SKM-1 treated with dmso at 0.1 percent for 144 hours (cell line): ENCODE measurements around the gene BCAR3.
"Not testable (repeated sequence)": the region's sequence is repeated elsewhere in the genome, so short reads cannot be mapped to it uniquely, and the experiment has no call there.

Experiments
- DNase-seq: peaks from one replicate; lab custom pipeline; 2025; ENCODE audit not compliant: unreplicated experiment; lab: John Stamatoyannopoulos, UW

The BCAR3 gene

DNA sequence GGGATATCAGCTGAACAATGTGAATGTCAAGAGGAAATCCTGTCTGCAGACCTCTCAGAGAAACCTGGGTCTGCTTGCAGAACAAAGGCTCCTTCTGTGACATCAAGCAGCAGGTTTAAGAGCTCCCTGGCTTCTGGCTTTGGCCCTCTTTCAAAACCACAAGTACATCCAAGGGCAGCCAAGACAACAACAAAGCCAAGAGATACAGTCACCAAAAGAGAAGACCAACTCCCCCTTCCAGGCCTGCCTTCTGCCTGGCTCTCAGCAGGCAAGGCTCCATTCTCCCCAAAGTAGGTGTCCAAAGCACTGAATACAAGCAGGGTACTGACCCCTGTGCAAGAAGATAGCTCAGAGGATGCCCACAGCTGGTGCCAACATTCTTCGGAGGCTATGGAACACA lies 11.5 kb downstream of the BCAR3 start:
- DNase-seq, result no peak

DNA sequence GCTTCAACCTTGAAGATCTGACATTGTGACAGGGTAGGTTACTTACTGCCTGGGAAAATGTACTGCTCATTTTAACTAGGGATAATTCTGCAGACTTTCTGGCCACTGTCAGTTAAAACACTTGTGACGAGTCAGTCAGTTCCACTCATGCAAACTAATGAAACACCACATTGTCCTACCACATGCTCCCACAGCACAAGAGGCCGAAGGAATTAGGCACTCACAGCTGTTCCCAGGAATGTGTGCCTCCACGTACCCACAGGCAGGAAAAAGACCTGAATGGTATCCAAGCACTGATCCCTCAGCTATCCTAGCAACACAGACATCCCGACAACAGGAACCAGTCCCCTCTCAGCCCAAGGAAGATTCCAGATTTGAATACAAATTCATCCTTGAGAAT lies 12.3 kb downstream of the BCAR3 start:
- no peak for DNase-seq

DNA sequence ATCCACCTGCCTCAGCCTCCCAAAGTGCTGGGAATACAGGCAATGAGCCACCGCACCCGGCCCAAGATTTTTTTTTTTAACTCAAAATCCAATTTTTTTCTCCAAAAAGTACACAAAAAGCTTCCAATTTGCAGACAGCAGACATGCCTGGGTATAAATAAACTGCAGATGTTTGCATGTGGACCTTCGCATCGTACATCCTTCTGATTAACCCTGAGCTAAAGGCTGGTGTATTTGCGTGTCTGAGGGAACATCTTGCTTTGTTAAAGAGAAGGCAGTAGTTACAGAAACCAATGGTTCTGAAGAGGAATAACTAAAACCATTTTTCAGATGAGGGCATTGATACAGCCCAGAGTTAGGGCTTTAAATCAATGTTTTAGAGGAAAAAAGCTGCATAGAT lies 12.7 kb downstream of the BCAR3 start:
- DNase-seq, result no peak

GRCh38 chr1:93668121-93668520 lies 13.5 kb downstream of the BCAR3 start:
- no peak for DNase-seq

DNA sequence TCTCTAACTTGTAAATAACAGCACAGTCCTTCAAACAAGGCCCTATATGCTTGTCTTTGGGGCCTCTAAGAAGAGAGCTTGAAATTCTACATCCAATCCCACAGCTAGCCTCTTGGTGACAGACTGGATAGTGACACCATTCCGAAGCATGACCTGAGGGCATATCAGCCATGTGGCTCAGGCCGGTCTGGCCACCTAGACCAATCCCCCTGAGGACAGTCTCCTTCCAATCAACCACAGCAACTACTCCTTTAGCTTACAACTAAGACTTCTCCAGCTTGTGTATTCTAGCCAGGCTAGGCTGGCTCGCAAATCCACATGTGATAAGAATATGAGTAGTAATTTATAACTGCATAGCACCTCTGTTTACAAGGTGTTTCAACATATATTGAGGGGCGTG lies 14.0 kb downstream of the BCAR3 start:
- no peak for DNase-seq

DNA sequence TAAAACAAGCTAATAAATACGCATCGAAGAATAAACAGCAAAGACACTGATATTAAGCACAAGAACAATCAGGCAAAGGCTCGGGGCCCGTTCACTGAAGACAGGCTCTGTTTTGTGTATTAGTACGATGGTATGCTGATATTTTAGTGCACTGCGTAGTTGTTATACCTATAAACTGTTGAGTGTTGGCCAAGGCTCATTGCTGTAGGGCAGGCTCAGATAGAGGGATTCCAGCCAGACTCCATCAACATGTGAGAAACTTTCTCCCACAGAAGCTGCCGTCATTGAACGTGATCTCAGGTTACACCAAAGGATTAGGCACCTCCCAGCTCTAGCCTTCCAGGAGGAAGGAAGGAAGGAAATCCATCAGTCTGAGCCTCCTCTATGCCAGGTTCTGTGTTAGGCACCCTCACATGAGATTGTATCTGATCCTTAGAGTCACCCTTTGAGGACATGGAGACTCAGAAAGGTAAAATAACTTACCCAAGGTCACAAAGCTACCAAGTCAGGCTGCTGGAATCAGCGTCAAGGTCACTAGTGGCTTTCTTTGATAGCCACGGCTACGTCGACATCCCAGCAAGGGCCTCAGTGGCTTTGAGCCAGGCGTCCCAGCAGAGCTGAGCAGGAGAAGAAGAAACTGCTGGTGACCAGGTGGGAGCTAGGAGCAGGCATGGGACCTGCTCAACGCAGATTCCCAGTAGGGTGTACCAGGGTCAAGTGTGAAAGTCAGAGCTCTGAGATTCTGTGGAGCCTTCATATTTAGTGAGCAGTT lies 14.8 kb downstream of the BCAR3 start:
- no peak for DNase-seq

DNA sequence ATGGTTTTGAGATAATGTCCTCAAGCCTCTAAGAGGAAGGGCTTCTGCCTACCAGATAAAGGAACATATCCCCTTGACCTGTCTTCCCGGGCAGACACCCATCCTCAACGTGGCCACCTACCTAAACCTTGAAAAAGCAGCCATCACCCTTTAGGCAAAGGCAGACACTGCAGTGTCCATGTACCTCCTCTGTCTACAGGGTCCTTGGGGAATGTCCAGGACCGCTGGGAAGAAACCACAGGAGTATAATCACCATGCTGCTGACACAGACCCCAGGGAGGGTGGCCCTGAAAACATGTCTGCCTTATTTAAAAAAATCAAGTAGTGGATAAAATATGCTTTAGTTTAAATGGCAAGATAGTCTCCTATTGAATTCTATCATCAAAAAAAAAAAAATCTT lies 16.6 kb downstream of the BCAR3 start:
- no peak for DNase-seq

- DNase-seq, result no peak
Observed at GRCh38 chr1:93663208-93663614, 18.4 kb downstream of the BCAR3 start.

DNA sequence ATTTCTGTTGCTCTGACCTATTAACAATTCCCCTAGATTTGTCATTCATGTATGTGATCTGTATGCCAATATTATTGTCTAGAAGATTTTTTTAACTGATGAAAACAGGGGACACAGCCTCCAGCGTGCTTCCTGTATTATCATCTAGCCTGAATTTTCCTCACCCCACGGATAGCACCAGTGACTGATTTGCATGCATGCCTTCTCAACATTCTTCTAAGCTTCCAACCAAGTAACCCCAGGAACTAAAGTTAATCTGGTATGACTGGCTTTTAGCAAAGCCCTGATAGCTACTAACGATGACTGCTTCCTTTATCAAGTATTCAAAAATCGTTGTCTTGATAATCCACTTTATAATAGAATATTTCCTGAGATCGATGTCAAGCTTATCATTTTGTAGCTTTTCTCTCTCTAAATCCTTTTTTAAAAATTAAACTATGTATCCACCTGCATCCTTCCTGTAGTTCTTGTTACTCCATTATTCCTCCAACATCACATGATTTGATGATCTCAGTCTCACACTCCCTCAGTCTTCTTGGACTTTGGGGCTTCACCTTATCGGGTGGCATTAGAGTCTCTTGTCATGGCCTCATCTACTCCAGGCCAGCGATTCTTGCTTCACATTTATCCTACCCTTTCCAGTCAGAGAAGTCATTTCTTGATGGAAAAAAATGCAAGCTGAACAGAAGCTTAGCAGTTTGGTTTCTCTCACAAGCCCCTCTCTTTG lies 19.0 kb downstream of the BCAR3 start:
- DNase-seq, result no peak

DNA sequence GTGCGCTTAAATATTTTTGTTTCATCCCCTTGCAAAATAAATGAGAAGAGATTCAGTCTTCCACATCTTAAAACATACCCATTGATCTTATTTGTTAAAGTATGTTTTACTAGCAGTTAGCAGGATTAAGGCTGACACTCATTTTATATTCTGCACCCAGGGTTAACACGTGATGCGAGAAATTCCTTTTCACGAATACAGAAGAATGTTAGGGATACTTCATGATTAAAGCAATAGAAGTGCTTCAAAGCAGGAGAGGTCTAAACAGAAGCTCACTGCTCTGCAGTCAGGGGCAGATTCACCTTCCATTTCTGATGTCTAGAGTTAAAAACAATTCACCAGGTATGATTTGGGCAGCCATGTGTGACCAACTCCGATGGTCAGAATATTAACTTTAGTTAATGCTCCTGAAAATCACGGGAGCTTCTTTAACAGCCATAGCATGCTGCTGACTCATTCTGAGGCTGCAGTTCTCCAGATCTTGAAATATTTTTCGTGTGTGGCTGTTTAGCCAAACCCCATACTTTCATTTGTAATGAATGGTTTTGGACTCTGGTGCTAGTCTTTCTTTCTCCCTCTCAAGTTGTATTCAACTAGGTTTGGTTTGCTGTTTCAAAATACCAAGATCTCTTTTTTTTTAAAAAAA lies 19.7 kb downstream of the BCAR3 start:
- DNase-seq, result no peak

GRCh38 chr1:93661341-93661740 lies 20.3 kb downstream of the BCAR3 start:
- not testable (repeated sequence) for DNase-seq

GRCh38 chr1:93659822-93660503 lies 21.7 kb downstream of the BCAR3 start:
- DNase-seq, result no peak

DNA sequence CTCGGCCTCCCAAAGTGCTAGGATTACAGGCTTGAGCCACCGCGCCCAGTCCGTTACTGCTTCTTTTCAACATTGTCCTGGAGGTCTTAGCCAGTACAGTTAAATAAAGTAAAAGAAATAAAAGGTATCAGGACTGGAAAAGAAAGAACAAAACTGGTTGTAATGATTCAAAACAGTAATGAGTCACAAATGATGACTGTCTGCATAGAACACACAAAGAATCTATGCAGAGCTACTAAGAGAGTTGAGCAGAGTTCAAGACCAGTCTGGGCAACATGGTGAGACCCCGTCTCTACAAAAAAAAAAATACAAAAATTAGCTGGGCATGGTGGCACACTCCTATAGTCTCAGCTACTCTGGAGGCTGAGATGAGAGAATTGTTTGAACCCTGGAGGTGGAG lies 23.4 kb downstream of the BCAR3 start:
- DNase-seq, result no peak

- DNase-seq, result no peak
Observed at GRCh38 chr1:93656491-93656890, 25.1 kb downstream of the BCAR3 start.

GRCh38 chr1:93653656-93654055 lies 28.0 kb downstream of the BCAR3 start:
- DNase-seq, result no peak

- DNase-seq, result no peak
Observed at GRCh38 chr1:93652323-93652949, 29.2 kb downstream of the BCAR3 start.

DNA sequence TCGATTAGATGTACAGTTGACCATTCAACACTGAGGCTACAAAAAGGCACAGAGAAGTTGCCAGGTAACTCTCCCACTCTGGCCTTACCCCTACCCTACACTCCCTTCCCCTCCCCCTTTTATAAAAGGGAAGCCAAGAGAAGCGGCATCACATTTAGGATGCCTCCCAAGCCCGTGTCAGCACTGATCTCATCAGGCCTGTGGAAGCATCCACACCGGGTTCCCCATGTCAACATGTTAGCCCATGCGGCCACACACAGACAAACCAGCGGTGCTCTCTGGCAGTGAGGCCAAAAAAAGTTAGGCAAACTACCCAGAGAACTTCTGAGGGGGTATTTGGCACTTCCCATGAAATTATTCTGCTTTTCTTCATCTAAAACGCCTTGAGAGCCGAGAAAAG lies 29.9 kb downstream of the BCAR3 start:
- DNase-seq, result no peak

- not testable (repeated sequence) for DNase-seq
Observed at GRCh38 chr1:93650159-93650558, 31.5 kb downstream of the BCAR3 start.

- no peak for DNase-seq
Observed at GRCh38 chr1:93649231-93649630, 32.4 kb downstream of the BCAR3 start.

GRCh38 chr1:93648656-93649055 lies 33.0 kb downstream of the BCAR3 start:
- DNase-seq, result no peak

DNA sequence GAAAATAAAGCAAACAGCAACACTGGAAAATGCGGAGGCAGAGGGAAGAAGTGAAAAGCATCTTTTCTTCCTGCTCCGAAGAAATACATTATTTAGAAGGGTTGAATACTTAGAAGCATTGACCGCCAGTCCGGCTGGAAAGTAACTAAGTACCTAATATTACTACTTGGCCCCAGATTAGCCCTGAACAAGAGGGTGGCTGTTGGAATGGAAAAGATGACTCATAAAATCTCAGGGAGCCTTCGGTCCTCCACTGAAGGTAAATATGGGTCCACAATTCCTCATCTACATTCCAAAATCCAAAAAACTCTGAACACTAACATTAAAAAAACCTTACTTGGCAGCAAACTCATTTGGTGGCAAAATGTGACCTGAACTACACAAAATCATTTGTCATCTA lies 40.1 kb downstream of the BCAR3 start:
- no peak for DNase-seq
